ENCODE measurements around the gene TUBD1. TPM values are rescaled to one million over a fixed set of nuclear protein-coding genes. Genes with fewer than 3 reads are reported as not detected.

The TUBD1 gene
- total RNA-seq, 1 experiment from 2014 or later, result 5.2 TPM

DNA sequence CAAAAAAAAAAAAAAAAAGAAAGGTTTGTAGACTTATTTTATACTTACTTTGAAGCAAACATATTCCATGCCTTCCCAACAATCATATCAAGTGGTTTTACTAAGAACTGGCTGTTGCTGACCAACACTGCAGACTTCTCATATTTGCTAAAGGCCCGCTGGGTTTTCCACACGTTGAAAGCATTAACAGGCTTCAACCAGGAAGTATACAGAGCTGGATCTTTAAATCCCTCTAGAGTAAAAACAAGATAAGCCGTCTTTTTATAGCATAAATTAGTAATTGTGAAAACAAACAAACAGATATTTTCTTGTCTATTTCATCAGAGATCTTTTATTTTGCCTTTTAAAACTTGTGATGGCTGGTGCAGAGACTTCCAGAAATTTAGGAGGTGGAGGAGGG, 29.1 kb downstream of the TUBD1 start:
- Mint-ChIP-seq H3K4me3 (ENCODE audit: unreplicated experiment) (no peak overlapping the region), H3K36me3 (ENCODE audit: insufficient read depth, unreplicated experiment) (peaks cover 17% of the 10 kb centered on the region), H3K4me1 (ENCODE audit: insufficient read depth, unreplicated experiment) (no peaks in the 10 kb centered on the region), H3K9me3 (ENCODE audit: unreplicated experiment) (no peaks in the 10 kb centered on the region), H3K27ac (ENCODE audit: low read depth, unreplicated experiment) (no peak overlapping the region), H3K27me3 (ENCODE audit: insufficient read depth, unreplicated experiment) (no peaks in the 10 kb centered on the region)
- POLR2A ChIA-PET, result interaction anchor here (0.7 to 1.1 kb wide), 3 partner anchors 9 to 111 kb away, joined by 3 read pairs; no protein-coding TSS in a partner anchor
- intact Hi-C loops (cut with micrococcal nuclease), result no loop called here
- CTCF ChIA-PET, result interaction anchor here (0.5 to 2.0 kb wide), 2 partner anchors 112 to 117 kb away, joined by 3 to 5 read pairs; no protein-coding TSS in a partner anchor
- no peak for DNase-seq (ENCODE audit: unreplicated experiment)
- TF ChIP-seq, protein P1, sequence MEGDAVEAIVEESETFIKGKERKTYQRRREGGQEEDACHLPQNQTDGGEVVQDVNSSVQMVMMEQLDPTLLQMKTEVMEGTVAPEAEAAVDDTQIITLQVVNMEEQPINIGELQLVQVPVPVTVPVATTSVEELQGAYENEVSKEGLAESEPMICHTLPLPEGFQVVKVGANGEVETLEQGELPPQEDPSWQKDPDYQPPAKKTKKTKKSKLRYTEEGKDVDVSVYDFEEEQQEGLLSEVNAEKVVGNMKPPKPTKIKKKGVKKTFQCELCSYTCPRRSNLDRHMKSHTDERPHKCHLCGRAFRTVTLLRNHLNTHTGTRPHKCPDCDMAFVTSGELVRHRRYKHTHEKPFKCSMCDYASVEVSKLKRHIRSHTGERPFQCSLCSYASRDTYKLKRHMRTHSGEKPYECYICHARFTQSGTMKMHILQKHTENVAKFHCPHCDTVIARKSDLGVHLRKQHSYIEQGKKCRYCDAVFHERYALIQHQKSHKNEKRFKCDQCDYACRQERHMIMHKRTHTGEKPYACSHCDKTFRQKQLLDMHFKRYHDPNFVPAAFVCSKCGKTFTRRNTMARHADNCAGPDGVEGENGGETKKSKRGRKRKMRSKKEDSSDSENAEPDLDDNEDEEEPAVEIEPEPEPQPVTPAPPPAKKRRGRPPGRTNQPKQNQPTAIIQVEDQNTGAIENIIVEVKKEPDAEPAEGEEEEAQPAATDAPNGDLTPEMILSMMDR (IDR thresholded peaks at IDR 0.05; ENCODE audit: unreplicated experiment), result no peak
- no TSS peak for BruUV-seq (replicated peaks)

DNA sequence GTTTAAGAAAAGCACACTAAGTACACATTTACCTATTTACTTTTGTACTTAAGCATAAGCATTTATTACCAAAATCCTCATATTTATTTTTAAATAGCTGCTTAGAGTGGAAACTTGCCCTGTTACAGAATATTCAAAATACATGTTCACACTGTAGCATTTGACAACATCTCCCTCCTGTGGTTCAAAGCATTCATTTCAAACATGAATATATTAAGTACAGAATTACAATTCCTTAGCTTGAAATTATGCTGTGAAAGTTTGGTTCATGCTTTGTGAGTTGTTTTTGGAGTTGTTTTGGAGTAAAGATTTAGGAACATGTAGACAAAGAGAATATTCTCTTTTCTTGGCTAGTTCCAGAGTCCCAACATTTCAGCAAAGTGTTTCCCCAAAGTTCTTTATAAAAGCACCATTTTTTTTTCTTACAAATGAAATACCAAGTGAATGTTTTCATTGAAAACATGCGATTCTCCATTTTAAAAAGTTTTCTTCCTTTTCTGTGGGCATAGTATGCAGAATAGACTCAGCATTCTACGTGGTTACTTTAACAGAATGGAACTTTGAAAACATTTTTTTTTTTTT, 33.2 kb downstream of the TUBD1 start:
- Mint-ChIP-seq H3K9me3 (ENCODE audit: unreplicated experiment) (no peaks in the 10 kb centered on the region), H3K36me3 (ENCODE audit: insufficient read depth, unreplicated experiment) (peaks cover 10% of the 10 kb centered on the region), H3K4me1 (ENCODE audit: insufficient read depth, unreplicated experiment) (peaks cover 5% of the 10 kb centered on the region), H3K27ac (ENCODE audit: low read depth, unreplicated experiment) (no peak overlapping the region), H3K4me3 (ENCODE audit: unreplicated experiment) (no peak overlapping the region), H3K27me3 (ENCODE audit: insufficient read depth, unreplicated experiment) (no peaks in the 10 kb centered on the region)
- intact Hi-C loops (cut with micrococcal nuclease), result loop anchor here (1.0 to 2.0 kb wide), 3 partner anchors 106 to 339 kb away; no protein-coding TSS in a partner anchor
- no TSS peak for BruUV-seq (replicated peaks)
- DNase-seq (ENCODE audit: unreplicated experiment), result peak; percentile 44
- CTCF ChIA-PET, result interaction anchor here (0.6 to 2.9 kb wide), 11 partner anchors 10 to 126 kb away, joined by 3 to 46 read pairs (median 4); no protein-coding TSS in a partner anchor
- POLR2A ChIA-PET, result interaction anchor here (0.6 to 1.8 kb wide), 12 partner anchors 9 to 238 kb away, joined by 3 to 9 read pairs (median 5); partner anchors contain the start of genes PTRH2 and VMP1
- TF ChIP-seq, protein P1 (IDR thresholded peaks at IDR 0.05; ENCODE audit: unreplicated experiment), result peak; percentile 56

DNA sequence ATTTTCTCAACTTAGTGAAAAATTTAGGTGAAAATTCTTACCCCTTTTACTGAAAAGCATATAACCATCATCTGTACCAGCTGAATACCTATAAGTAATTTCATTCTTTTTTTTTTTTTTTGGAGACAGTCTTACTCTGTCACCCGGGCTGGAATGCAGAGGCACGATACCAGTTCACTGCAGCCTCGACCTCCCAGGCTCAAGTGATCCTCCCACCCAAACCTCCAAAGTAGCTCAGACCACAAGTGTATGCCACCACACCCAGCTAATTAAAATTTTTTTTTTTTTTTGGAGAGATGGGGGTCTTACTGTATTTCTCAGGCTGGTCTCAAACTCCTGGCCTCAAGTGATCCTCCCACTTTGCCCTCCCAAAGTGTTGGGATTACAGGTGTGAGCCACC, 33.8 kb downstream of the TUBD1 start:
- CTCF ChIA-PET, result interaction anchor here (0.6 to 2.9 kb wide), 12 partner anchors 9 to 177 kb away, joined by 3 to 46 read pairs (median 4); no protein-coding TSS in a partner anchor
- no peaks in the 10 kb centered on the region for H3K9me3 Mint-ChIP-seq (ENCODE audit: unreplicated experiment)
- no peaks in the 10 kb centered on the region for H3K27me3 Mint-ChIP-seq (ENCODE audit: insufficient read depth, unreplicated experiment)
- intact Hi-C loops (cut with micrococcal nuclease), result loop anchor here (1.0 to 2.0 kb wide), 3 partner anchors 106 to 338 kb away; no protein-coding TSS in a partner anchor
- POLR2A ChIA-PET, result interaction anchor here (0.6 to 1.8 kb wide), 13 partner anchors 10 to 240 kb away, joined by 3 to 9 read pairs (median 5); partner anchors contain the start of genes PTRH2 and VMP1
- no peak overlapping the region for H3K27ac Mint-ChIP-seq (ENCODE audit: low read depth, unreplicated experiment)
- H3K36me3 Mint-ChIP-seq (ENCODE audit: insufficient read depth, unreplicated experiment), result peaks cover 10% of the 10 kb centered on the region
- H3K4me3 Mint-ChIP-seq (ENCODE audit: unreplicated experiment), result no peak overlapping the region
- BruUV-seq (replicated peaks), result no TSS peak
- peaks cover 5% of the 10 kb centered on the region for H3K4me1 Mint-ChIP-seq (ENCODE audit: insufficient read depth, unreplicated experiment)
- no peak for DNase-seq (ENCODE audit: unreplicated experiment)
- TF ChIP-seq, protein P1 (IDR thresholded peaks at IDR 0.05; ENCODE audit: unreplicated experiment), result no peak

DNA sequence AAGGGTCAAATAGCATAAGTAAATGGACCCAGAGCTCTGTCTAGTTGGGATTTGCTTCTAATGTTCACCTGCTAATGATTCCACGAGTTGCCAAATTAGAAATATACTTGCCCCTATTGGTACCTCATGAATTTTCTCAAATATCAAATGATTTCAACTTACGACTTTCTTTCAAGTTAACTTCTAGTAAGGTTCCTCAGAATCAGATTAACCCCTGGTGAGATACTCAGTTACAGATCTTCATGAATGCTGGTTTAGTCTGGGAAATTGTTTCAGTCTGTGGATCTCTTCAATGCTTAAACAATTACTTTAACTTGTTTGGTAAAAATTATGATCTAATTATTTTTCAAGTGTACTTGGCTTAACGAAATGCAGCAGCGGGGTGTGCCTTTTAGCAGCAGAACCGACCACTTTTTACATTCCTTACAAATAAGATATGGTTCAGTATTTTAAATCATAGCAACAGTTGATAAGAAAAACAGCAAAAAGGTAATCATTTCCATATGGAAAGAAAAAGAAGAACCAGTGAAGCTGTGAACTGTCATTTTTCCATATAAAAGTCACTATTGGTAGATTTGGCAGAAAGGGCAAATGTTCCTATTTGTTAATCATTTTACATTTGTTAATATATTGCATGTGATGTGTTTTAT, 34.5 kb downstream of the TUBD1 start:
- peaks cover 9% of the 10 kb centered on the region for H3K4me1 Mint-ChIP-seq (ENCODE audit: insufficient read depth, unreplicated experiment)
- ChIA-PET POLR2A (interaction anchor here (0.6 to 1.8 kb wide), 7 partner anchors 11 to 239 kb away, joined by 3 to 9 read pairs (median 6); partner anchors contain the start of genes PTRH2 and VMP1), CTCF (interaction anchor here (0.6 to 2.9 kb wide), 12 partner anchors 9 to 348 kb away, joined by 3 to 46 read pairs (median 4); no protein-coding TSS in a partner anchor)
- BruUV-seq (replicated peaks), result no TSS peak
- peaks cover 12% of the 10 kb centered on the region for H3K36me3 Mint-ChIP-seq (ENCODE audit: insufficient read depth, unreplicated experiment)
- DNase-seq (ENCODE audit: unreplicated experiment), result no peak
- H3K27me3 Mint-ChIP-seq (ENCODE audit: insufficient read depth, unreplicated experiment), result no peaks in the 10 kb centered on the region
- no peaks in the 10 kb centered on the region for H3K9me3 Mint-ChIP-seq (ENCODE audit: unreplicated experiment)
- intact Hi-C loops (cut with micrococcal nuclease), result loop anchor here (2.0 kb wide), 1 partner anchor 337 kb away; no protein-coding TSS in a partner anchor
- H3K27ac Mint-ChIP-seq (ENCODE audit: low read depth, unreplicated experiment), result no peak overlapping the region
- H3K4me3 Mint-ChIP-seq (ENCODE audit: unreplicated experiment), result no peak overlapping the region
- TF ChIP-seq, protein P1 (IDR thresholded peaks at IDR 0.05; ENCODE audit: unreplicated experiment), result no peak
